ENCODE measurements around the gene VNN1. TPM values are rescaled to one million over a fixed set of nuclear protein-coding genes. Genes with fewer than 3 reads are reported as not detected.

Gene VNN1
- total and polyA plus RNA-seq, 11 donors, result 0.29 to 2.2 (median 0.49) TPM

DNA sequence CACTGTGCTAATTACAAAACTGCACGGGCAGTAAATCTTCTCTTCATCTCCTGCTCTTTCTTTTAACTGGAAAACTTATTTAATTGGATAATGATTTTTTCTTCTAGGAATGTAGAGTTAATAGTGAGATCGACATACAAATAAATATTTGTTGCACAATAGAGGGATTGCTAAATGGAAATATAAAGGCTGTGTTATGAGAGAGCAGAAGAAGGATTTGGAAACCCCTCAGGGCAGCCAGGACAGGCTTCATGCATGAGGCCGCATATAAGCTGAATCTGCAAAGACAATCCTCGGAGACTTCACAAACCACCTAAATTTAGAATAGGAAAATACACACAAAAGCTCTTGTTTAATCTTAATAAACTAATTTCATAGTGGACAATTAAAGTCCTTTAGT lies 51.9 kb downstream of the VNN1 start:
- 83 to 88% (median 86%) methylated on average over 4 of the region's 4 CpGs for WGBS, 4 donors
- no peak for ATAC-seq
- DNase-seq, result no peak
- no peaks in the 10 kb centered on the region for H3K36me3 ChIP-seq
- H3K4me1 ChIP-seq, result no peaks in the 10 kb centered on the region
- H3K27ac ChIP-seq, result no peak overlapping the region
- no peaks in the 10 kb centered on the region for H3K27me3 ChIP-seq
- no peak overlapping the region for H3K4me3 ChIP-seq
- intact Hi-C loops (cut with DNase I), result loop anchor here in 3 of 10 donors (10.0 kb wide), 3 partner anchors 103 to 893 kb away; partner anchors contain the start of gene TAAR9 (in 1 of the 3)
- TF ChIP-seq CTCF (IDR thresholded peaks at IDR 0.05) (no peak), POLR2A (IDR thresholded peaks at IDR 0.05) (no peak)
- peaks cover 0 to 6% (median 0%) of the 10 kb centered on the region in 12 donors for H3K9me3 ChIP-seq

- TF ChIP-seq POLR2A (IDR thresholded peaks at IDR 0.05), result no peak
- TF ChIP-seq CTCF (IDR thresholded peaks at IDR 0.05), result no peak
- 78 to 95% (median 92%) methylated on average over 3 of the region's 3 CpGs for WGBS, 4 donors
- H3K36me3 ChIP-seq, result no peaks in the 10 kb centered on the region
- H3K4me1 ChIP-seq, result no peaks in the 10 kb centered on the region
- H3K27me3 ChIP-seq, result no peaks in the 10 kb centered on the region
- no peak within 1 kb of the TSS for H3K4me3 ChIP-seq
- H3K9me3 ChIP-seq, result no peaks in the 10 kb centered on the region
- DNase-seq, result no peak
- H3K27ac ChIP-seq, result no peak within 1 kb of the TSS
- no peak for ATAC-seq
- intact Hi-C loops (cut with DNase I), result no loop called here
These were observed 54.8 kb downstream of the VNN1 start, which contains the start of gene TAAR1 for GRCh38 chr6:132659082-132659481. TSS of gene TAAR1 (minus strand) at chr6:132659182. CDS start at chr6:132646003, 13,179 bp downstream.

DNA sequence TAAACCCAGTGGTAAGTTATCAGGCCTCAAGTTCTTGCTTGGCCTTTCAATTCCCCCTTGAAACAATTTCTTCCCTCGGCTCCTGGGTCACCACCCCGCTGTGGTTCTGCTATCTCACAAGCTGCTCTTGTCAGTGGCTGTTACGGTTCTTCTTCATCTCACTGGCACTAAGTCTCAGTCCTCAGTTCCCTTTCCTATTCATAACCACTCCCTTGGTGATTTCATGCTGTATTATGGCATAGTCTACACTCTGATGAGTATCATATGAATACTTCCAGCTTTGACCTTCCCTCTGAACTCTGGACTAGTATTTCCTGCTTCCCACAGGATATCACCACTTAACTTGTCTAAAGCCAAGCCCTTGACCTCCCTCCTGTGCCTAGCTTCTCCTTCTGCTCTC lies 62.8 kb downstream of the VNN1 start:
- intact Hi-C loops (cut with DNase I), result no loop called here
- Histone ChIP-seq H3K4me1 (peaks cover 0 to 3% (median 0%) of the 10 kb centered on the region in 12 donors), H3K27me3 (no peaks in the 10 kb centered on the region), H3K36me3 (no peaks in the 10 kb centered on the region), H3K9me3 (no peaks in the 10 kb centered on the region), H3K4me3 (no peak overlapping the region), H3K27ac (no peak overlapping the region)
- WGBS, 4 donors, result 62 to 72% (median 67%) methylated on average over 3 of the region's 3 CpGs
- no peak for DNase-seq
- no peak for ATAC-seq
- TF ChIP-seq CTCF (IDR thresholded peaks at IDR 0.05) (no peak), POLR2A (IDR thresholded peaks at IDR 0.05) (no peak)

DNA sequence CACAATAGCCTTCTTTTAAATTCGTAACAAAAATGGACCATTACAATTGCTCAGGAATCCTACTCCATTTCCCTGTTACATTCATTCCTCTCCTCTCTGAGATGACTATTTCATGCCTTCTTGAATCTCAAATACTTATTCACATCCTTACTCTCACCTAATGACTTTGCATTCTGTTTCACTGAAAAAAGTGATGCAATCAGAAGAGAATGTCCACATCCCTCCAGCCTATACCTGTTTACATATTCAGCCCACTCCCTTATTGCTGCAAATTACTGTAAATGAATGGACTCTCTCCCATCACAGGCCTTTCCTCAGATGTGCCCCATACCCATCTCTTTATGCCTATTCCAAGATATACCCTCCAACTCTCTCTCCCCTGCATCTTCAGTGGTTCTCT lies 63.4 kb downstream of the VNN1 start:
- intact Hi-C loops (cut with DNase I), result no loop called here
- no peak for ATAC-seq
- H3K27me3 ChIP-seq, result no peaks in the 10 kb centered on the region
- H3K4me3 ChIP-seq, result no peak overlapping the region
- 71 to 83% (median 78%) methylated on average over 1 of the region's 1 CpG for WGBS, 4 donors
- H3K36me3 ChIP-seq, result no peaks in the 10 kb centered on the region
- no peaks in the 10 kb centered on the region for H3K9me3 ChIP-seq
- no peak overlapping the region for H3K27ac ChIP-seq
- no peak for DNase-seq
- peaks cover 0 to 3% (median 0%) of the 10 kb centered on the region in 12 donors for H3K4me1 ChIP-seq
- TF ChIP-seq CTCF (IDR thresholded peaks at IDR 0.05) (no peak), POLR2A (IDR thresholded peaks at IDR 0.05) (no peak)

Measured in heart left ventricle (tissue), 16 donors.